ENCODE results near the gene MTCH1.
A peak's percentile ranks its signal among the peaks of the same experiment; 100 is the strongest.
"Not testable (repeated sequence)": the region's sequence is repeated elsewhere in the genome, so short reads cannot be mapped to it uniquely, and the experiment has no call there.

The MTCH1 gene

GRCh38 chr6:36969240-36969691, 16.7 kb downstream of the MTCH1 start:
- DNase-seq, result no peak

- peak; percentile 50 for DNase-seq
Observed at GRCh38 chr6:36968266-36968977, 17.6 kb downstream of the MTCH1 start.

- DNase-seq, result no peak
Observed at GRCh38 chr6:36967757-36968156, 18.2 kb downstream of the MTCH1 start.

- no peak for DNase-seq
Observed at GRCh38 chr6:36967301-36967700, 18.7 kb downstream of the MTCH1 start.

- DNase-seq, result no peak
Observed at GRCh38 chr6:36964908-36965307, 21.1 kb downstream of the MTCH1 start.

- no peak for DNase-seq
Observed at GRCh38 chr6:36964349-36964748, 21.6 kb downstream of the MTCH1 start.

GRCh38 chr6:36963451-36964290, 22.3 kb downstream of the MTCH1 start:
- DNase-seq, result peak; percentile 56

GRCh38 chr6:36962874-36963273, 23.1 kb downstream of the MTCH1 start:
- no peak for DNase-seq

- no peak for DNase-seq
Observed at GRCh38 chr6:36961441-36962435, 24.3 kb downstream of the MTCH1 start.

- no peak for DNase-seq
Observed at GRCh38 chr6:36959555-36960250, 26.3 kb downstream of the MTCH1 start.

GRCh38 chr6:36958775-36959554, 27.0 kb downstream of the MTCH1 start:
- DNase-seq, result no peak

- DNase-seq, result no peak
Observed at GRCh38 chr6:36957773-36958271, 28.2 kb downstream of the MTCH1 start.

GRCh38 chr6:36956446-36956820, 29.6 kb downstream of the MTCH1 start:
- DNase-seq, result no peak

- DNase-seq, result no peak
Observed at GRCh38 chr6:36955671-36956445, 30.1 kb downstream of the MTCH1 start.

GRCh38 chr6:36955136-36955535, 30.9 kb downstream of the MTCH1 start:
- DNase-seq, result no peak

- no peak for DNase-seq
Observed at GRCh38 chr6:36954262-36954931, 31.6 kb downstream of the MTCH1 start, which contains the start of gene PI16. PI16 (plus strand) TSS chr6:36954738; CDS start chr6:36954761, 23 bp downstream.

- DNase-seq, result no peak
Observed at GRCh38 chr6:36953931-36954261, 32.1 kb downstream of the MTCH1 start.

GRCh38 chr6:36949636-36950035, 36.4 kb downstream of the MTCH1 start:
- no peak for DNase-seq

GRCh38 chr6:36949076-36949475, 36.9 kb downstream of the MTCH1 start:
- not testable (repeated sequence) for DNase-seq

All from NCI-H1105 (cell line).